ENCODE results near the gene MAEA.

DNA sequence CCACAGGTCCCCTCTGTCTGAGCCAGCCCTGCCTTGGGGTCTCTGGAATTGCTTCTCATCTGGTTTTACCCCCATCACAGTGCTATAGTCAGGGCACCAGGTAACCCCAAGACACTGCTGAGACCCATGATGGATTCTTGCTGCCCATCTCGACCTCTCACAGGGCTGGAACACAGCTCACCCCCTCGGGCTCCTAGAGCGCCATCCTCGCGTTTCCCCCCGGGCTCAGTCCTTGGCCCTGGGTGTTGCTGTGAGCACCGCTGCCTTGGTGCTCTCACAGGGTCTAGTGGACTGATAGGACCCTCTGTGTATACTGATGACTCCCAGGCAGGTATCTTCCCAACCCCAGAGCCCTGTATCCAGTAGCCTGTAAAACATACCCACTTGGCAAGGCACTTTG is 8.8 kb downstream of the MAEA start:
- TF ChIP-seq, protein P1, sequence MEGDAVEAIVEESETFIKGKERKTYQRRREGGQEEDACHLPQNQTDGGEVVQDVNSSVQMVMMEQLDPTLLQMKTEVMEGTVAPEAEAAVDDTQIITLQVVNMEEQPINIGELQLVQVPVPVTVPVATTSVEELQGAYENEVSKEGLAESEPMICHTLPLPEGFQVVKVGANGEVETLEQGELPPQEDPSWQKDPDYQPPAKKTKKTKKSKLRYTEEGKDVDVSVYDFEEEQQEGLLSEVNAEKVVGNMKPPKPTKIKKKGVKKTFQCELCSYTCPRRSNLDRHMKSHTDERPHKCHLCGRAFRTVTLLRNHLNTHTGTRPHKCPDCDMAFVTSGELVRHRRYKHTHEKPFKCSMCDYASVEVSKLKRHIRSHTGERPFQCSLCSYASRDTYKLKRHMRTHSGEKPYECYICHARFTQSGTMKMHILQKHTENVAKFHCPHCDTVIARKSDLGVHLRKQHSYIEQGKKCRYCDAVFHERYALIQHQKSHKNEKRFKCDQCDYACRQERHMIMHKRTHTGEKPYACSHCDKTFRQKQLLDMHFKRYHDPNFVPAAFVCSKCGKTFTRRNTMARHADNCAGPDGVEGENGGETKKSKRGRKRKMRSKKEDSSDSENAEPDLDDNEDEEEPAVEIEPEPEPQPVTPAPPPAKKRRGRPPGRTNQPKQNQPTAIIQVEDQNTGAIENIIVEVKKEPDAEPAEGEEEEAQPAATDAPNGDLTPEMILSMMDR (IDR thresholded peaks at IDR 0.05; ENCODE audit: low read depth, low read length): no peak
- no peak for TF ChIP-seq EZH2phosphoT487 (IDR thresholded peaks at IDR 0.05; ENCODE audit: low read depth)

Measured in OCI-LY3 (cell line).